HUDEP-2 (cell line): Measurements from ENCODE around the gene MRPL3.
A peak's percentile ranks its signal among the peaks of the same experiment; 100 is the strongest.
"Not testable (repeated sequence)": the region's sequence is repeated elsewhere in the genome, so short reads cannot be mapped to it uniquely, and the experiment has no call there.

Experiments
- DNase-seq, 76 experiments: peaks; one replicate each; lab custom pipeline; 2025; ENCODE audit not compliant: unreplicated experiment in 76 of 76; lab: John Stamatoyannopoulos, UW

Gene MRPL3

DNA sequence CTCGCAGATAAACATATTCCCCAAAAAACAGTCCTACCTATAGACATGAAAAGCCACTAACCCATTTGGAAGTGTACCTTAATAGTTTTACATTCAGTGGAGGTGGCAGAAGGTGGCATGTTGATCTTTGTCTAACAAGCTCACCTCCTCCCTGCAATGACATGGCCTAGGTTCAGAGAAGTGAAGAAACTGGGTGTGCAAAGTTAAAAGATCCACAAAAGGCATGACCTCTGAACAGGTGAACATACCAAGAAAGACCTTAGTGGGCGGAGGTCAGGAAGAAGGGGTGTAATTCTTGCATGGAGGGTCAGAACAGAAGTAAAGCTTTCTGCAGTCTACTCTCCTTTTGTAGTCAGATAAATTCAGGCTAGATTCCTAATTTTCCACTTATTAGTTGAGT is 822 bp downstream of the MRPL3 start:
- DNase-seq: peak in 6 of 76 experiments; percentile 0 to 23 (median 4)

DNA sequence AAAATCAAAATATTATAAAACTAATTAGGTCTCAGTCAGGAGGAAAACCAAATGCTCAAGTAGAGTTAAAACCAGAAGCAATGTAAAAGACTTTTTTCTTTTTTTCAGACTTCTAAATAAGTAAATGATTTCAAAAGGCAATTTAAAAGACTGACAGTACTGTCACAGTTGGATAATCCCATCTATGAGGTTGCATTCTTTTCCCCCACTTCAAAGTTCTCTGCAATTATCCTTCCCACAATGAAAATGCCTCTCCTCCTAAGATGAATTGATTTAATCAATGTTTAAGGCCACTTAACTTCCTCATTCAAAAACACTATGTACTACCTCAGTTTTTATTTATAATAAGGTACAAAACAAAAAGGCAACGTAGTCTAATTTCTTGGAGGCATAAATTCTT is 8.1 kb downstream of the MRPL3 start:
- no peak for DNase-seq

DNA sequence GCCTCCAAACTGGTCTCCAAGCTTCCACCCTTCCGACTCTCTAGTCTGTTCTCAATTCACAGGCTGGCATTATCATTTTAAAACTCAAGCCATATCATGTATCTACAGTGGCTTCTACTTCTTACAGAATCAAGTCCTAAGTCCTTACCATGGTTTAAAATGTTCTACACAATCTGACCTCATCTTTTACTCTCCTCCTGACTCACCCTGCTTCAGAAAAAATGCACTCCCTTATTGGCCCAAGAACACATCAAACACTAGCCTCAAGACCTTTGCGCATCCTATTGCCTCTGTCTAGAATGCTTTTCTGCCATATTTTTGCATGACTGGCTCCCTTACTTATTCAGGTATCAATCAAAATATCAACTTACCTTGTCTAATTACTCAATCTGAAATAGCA is 11.0 kb downstream of the MRPL3 start:
- DNase-seq: no peak

DNA sequence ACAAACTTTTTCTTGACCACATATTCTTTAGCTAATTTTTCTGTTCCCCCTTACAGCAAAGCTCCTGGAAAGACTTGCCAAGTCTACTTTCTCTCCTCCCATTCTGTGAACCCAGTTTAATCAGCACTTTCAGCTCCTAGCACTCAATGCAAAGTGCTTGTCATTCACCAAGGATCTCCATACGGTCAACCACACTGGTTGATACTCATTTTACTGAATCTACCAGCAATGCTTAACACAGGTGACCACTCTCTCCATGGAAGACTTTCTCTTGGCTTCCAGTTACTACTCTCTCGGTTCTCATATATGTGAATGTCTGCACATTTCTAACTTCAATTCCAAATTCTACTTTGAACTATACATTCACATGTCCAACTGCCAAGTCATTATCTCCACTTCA is 11.7 kb downstream of the MRPL3 start:
- DNase-seq: no peak

DNA sequence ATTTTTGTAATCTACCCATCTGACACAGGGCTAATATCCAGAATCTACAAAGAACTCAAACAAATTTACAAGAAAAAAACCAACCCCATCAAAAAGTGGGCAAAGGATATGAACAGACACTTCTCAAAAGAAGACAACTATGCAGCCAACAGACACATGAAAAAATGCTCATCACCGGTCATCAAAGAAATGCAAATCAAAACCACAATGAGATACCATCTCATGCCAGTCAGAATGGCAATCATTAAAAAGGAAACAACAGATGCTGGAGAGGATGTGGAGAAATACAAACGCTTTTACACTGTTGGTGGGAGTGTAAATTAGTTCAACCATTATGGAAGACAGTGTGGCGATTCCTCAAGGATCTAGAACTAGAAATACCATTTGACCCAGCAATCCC is 16.2 kb downstream of the MRPL3 start:
- not testable (repeated sequence) for DNase-seq

DNA sequence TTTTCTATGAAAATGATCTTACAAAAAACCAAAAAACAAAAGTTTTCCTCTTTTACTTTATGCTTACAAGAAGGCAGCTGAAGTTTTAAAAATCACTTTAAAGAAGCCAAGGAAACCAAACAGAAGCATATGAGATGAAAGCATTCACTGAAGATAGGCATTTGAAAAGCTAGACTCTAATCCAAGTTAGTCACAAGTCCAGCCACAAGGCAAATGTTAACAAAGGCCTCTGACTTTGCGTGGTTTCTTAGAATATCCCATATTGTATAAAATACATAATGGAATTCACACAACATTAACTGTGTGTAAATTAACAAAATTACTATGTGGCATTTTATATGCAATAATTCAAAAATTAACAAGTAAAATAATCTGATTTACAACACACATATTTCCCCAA is 17.7 kb downstream of the MRPL3 start:
- DNase-seq: no peak

DNA sequence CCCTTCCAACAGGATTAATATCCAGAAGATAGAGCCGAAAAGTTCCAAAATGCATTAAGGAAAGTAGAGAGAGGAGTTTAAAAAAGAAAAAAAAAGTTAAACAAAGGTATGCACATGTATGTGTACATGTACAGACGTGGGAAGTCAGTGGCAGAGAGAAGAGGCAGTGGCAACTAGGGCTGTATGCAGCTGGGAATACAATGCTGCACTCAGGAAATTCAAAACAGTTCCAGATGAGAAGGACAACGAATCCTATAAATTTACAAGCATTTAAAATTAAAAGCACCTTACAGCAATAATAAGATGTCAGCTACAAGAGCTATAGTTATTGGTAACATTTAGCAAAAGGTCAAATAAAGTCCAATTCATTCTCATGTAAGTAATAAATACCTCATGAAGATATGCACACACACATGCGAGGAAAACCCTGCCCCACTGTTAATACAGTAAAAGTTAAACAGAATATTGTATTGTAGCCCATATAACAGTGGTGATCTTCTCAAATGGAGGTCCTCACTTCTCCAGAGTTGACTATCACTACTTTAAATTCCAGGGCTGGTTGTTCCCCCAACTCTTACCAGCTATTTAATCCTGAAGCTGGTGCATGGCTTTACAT is 18.2 kb downstream of the MRPL3 start:
- DNase-seq: no peak

DNA sequence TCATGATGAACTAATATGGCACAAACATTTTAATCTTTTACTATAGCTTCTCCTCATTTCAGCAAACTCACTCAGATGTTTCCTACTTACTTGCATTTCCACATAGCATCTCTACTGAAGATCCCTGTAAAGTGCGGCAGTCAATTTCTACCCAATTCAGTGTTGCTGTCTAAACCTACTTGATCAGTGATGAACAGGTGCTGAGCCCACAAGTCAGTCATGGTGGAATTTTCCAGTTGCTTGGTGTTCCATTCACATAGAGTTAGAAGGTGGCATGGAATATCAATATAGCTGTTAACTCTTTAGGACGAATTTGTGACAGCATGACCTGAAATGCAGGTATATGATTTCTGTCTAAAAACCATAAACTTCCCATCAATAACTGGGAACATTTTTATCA is 22.7 kb downstream of the MRPL3 start:
- DNase-seq: no peak

DNA sequence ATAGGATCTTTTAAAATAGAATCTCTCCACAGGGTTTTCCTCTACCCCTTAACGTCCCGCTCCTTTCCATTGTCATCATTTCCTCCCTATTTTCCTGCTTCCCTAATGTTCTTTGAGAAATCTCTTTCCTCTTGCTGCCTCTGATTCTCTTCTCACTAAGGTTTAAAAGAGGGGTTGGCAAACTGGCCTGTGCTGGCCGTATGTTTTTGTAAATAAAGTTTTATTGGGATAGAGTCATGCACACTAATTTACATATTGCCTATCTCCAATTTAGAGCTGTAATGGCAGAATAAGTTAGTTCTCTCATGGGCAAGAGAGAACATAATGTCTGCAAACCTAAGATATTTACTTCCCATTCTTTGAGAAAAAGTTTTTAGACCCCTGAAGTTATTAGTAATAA is 25.0 kb downstream of the MRPL3 start:
- DNase-seq: no peak

DNA sequence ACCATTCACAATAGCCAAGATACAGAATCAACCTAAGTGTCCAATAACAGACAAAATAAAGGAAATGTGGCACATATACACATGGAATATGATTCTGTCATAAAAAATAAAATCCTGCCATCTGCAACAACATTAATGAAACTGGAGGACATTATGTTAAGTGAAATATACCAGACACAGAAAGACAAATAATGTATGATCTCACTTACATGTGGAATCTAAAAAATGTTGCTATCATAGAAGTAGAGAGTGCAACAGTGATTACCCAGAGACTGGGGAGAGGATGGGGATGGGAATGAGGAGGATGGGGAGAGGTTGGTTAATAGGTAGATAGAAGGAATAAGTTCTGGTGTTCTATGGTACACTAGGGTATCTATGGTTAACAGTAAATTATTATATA is 28.7 kb downstream of the MRPL3 start:
- DNase-seq: no peak

DNA sequence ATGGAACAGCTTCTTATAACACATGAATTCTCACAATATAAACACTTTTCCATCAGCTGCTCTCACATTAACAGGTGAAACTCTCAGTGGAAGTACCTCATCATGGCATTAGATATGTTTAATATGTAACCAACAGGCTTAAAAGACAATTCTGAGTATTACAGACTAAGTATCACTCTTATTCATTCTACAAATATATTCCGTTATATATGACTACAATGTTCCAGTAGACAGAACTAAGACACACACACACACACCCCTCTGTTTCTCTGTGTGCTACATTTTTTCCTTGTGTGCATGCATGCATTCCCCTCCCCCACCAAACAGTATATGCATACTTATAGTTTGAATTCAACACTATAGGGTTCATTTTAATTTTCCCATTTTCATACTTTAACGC is 32.4 kb downstream of the MRPL3 start:
- DNase-seq: no peak

DNA sequence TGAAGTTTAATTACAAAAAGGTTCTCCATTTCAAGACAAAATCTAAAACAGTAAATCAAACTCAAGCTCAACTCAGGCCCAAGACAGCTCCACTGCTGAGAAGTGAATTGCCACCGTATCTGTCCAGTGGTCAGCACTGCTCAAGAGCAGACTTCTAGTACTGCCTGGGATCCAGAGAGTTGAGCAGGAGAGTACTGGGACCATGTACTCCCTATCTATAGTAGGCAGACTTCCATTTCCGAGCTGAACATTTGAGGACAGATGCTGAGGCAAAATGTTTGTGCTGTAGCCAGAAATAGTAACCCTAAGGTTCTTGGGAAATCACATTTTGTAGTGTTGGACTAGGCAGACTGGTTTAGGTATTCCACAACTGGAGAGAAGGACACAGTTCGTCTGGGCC is 44.1 kb downstream of the MRPL3 start:
- DNase-seq: no peak

DNA sequence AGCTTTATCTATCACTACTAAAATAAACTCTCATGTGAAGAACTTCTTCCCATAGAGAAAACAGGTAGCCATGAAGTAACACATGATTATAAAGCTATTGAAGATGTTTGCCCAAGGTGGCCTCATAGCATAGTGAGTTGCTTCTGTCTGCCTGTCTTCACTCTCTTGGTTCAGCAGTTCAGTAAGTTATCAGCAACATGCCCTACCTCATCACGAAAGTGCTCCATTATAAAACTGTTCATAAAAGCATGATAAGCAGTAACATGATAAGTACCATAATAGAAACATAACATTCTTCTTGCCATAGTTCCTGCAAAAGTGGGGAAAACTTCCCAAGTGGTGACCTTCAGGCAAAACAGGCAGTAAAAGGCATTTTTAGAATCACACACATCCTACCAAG is 45.6 kb downstream of the MRPL3 start:
- DNase-seq: no peak

DNA sequence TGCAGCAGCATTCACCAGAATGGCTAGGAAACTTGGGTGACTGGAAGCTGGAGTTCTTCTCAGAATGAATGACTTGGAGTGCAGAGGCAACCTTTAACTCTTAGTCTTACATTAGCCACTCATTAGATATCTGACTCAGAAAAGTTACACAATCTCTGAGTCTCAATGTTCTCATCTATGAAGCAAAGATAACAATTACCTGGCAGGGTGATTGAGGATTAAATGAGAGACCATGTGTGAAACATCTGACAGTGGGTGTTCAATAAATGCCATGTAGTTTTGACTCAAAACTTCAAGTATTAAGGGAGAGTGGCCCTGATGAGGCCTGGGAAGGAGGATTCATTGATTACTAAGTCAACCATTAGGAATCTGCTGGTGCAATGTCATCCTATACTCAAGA is 48.3 kb downstream of the MRPL3 start:
- DNase-seq: no peak

DNA sequence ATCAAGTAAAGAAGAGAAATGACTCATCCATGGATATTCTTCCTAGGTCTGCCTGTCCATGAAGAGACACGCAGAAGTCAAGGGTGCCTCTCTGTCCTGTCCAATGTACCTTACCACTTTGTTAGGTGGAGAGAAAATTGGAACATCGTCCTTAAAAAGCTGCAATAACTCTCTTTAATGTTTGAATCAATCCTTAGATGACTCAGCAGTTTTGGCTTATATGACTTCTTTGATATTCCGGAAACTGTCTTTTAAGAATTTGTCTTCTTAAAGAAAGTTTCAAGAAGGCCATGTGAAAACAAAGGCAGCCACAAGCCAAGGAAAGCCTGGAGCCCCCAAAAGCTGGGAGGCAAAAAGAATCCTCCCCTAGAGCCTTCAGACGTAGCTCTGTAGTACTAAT is 49.2 kb downstream of the MRPL3 start:
- DNase-seq: no peak

DNA sequence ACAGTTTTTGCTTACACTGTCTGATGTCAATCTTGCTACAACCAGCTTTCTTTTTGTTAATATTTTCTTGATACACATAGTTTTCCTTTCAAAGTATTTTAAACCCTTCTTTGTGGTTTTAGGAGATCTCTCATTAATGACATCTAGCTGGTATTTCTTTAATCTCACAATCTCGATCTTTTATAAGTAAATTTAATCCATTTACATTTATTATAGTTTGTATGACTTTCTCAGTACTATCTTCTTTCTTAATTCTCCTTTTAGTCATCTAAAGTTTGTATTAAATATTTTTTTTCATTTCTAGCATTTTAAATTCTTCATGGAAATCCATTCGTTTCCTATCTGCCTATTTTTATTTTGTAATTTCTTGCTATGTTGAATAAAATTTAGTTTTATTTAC is 55.4 kb downstream of the MRPL3 start:
- DNase-seq: no peak

DNA sequence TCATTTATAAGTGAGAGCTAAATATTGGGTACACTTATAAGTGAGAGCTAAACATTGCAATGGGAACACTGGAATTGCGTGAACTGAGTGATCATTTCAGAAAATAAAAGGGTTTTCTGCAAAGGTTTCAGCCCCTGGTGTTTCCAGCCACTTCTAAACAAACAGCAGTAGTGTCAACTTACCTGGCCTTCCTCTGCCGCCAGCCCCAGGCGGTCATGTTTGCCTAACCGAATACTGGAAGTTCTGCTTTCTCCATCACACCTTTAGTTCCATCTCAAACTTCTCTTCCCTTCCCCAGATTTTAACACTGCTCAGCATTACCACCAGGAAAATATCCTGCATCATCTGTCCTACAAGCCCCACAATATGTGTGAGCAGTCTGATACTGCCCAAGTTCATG is 58.6 kb downstream of the MRPL3 start:
- no peak for DNase-seq

DNA sequence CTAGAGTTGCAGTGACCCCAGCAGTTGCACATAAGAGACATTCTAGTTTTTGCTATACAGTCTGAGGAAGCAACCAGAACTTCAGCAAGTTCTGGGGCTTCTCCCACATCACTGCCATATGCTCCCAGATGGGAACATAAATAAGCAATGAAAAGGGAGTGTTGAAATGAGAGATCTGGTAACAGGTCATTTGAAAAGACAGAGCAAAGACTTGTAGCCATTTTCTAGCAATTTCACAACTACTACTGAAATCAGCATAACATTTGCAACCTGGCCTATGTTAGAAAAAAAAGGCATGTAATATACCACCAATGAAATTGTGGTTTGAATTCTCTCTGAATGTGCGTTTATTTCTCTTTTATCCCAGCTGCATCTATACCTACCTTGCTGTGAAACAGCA is 63.7 kb downstream of the MRPL3 start:
- no peak for DNase-seq

DNA sequence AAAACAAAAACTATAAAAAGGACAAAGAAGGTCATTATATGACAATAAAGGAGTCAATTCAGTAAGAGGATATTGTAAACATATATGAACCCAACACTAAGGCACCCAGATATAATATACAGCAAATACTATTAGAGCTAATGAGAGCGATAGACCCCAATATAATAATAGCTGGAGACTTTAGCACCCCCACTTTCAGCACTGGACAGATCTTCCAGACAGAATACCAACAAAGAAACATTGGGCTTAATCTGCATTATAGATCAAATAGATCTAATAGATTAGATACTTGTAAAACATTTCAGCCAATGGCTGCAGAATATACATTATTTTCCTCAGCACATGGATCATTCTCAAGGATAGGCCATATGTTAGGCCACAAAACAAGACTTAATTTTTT is 67.8 kb downstream of the MRPL3 start:
- no peak for DNase-seq

DNA sequence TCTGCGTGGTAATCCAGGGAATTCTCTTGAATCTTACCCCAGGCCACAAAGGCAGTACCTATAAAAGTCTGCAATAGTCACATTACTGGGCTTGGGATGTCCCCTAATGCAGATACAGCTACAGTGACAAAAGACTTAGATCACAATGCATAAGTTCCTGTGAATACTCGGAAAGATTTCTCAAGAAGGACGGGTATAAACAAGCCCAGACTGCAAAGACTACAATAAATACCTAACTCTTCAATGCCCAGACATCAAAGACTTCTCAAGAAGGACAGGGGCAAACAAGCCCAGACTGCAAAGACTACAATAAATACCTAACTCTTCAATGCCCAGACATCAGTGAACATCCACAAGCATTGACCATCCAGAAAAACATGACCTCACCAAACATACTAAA is 70.3 kb downstream of the MRPL3 start:
- no peak for DNase-seq

DNA sequence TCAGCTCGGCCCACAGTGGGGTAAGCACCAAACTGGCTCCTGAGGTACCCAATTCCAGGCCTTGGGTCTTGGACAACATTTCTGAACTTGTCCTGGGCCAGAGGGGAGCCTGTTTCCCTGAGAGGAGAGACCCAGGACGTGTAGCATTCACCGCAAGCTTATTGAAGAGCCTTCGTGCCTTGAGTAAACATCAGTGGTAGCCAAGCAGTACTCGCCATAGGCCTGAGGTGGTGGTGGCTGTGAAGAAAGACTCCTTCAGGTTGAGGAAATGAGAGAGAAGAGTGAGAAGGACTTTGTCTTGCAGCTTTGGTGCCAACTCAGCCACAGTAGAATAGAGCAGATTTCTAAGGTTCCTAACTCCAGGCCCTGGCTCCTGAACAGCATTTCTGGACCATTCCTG is 71.0 kb downstream of the MRPL3 start:
- no peak for DNase-seq

DNA sequence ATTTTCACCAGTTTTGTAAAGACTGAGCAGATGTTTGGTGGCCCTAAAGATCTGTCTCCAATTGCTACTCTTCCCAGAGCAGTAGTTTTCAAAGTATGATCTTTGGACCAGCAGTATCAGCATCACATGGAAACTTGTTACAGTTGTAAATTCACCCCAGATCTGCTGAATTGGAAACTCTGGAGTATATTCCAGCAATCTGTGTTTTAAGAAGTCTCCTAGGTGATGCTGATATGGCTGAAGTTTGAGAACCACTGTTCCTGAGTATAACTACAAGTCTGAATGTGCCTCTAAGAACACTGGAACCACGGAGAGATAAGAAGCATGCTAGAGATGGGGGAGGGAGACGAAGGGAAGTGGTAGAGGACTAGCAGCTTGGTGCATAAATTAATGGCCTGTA is 75.5 kb downstream of the MRPL3 start:
- no peak for DNase-seq

DNA sequence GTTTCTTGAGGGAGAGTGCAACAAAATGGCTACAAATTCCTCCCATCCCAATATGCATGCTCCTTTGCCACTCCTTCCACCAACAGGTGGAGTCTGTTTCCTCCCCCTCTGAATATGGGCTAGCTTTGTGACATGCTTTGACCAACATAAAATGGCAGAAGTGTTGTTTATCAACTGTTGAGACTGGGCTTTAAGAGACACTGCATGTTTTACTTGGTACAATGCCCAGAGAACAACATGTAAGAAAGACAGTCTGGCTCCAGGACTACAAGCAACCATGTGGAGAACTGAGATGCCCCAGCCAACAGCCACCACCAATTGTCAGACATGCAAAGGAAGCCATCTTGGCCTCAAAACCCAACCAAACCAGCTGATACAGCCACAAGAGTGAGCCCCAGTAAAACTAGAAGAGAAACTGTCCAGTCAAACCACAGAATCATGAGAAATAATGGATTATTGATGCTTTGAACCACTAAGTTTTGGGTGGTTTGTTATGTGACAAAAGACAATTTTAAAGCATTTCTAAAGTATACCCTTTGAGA is 80.7 kb downstream of the MRPL3 start:
- no peak for DNase-seq
